ENCODE measurements around the gene AFF2. TPM values are rescaled to one million over a fixed set of nuclear protein-coding genes. Genes with fewer than 3 reads are reported as not detected.

AFF2 gene
- total RNA-seq, 1 donor from 2014 or later: 0.30 TPM

- intact Hi-C loops (cut with micrococcal nuclease): no loop called here
- ATAC-seq (no peak), DNase-seq (no peak)
Measured at GRCh38 chrX:148574237-148574973, 74.0 kb downstream of the AFF2 start.

- DNase-seq (no peak), ATAC-seq (no peak)
- intact Hi-C loops (cut with micrococcal nuclease): no loop called here
Measured at GRCh38 chrX:148576396-148576795, 76.0 kb downstream of the AFF2 start.

GRCh38 chrX:148577741-148578140 lies 77.3 kb downstream of the AFF2 start:
- ATAC-seq (no peak), DNase-seq (no peak)
- intact Hi-C loops (cut with micrococcal nuclease): no loop called here

- DNase-seq (no peak), ATAC-seq (no peak)
- intact Hi-C loops (cut with micrococcal nuclease): no loop called here
Measured at GRCh38 chrX:148580016-148580415, 79.6 kb downstream of the AFF2 start.

GRCh38 chrX:148582353-148582752 lies 81.9 kb downstream of the AFF2 start:
- DNase-seq: no peak
- no peak for ATAC-seq
- intact Hi-C loops (cut with micrococcal nuclease): no loop called here

GRCh38 chrX:148588649-148589310 lies 88.4 kb downstream of the AFF2 start:
- intact Hi-C loops (cut with micrococcal nuclease): no loop called here
- DNase-seq (no peak), ATAC-seq (no peak)

GRCh38 chrX:148592595-148592994 lies 92.2 kb downstream of the AFF2 start:
- intact Hi-C loops (cut with micrococcal nuclease): no loop called here
- DNase-seq: no peak

GRCh38 chrX:148593146-148593545 lies 92.7 kb downstream of the AFF2 start:
- DNase-seq (no peak), ATAC-seq (no peak)
- intact Hi-C loops (cut with micrococcal nuclease): no loop called here

More at GRCh38 chrX:148592595-148592994, 92.2 kb downstream of the AFF2 start:
- no peak for ATAC-seq

GRCh38 chrX:148593987-148594386 lies 93.6 kb downstream of the AFF2 start:
- ATAC-seq: no peak
- DNase-seq: no peak
- intact Hi-C loops (cut with micrococcal nuclease): no loop called here

- intact Hi-C loops (cut with micrococcal nuclease): no loop called here
- DNase-seq: no peak
- no peak for ATAC-seq
Measured at GRCh38 chrX:148599404-148599803, 99.0 kb downstream of the AFF2 start.

GRCh38 chrX:148600131-148600530 lies 99.7 kb downstream of the AFF2 start:
- ATAC-seq: no peak
- no peak for DNase-seq
- intact Hi-C loops (cut with micrococcal nuclease): no loop called here

- no peak for DNase-seq
- intact Hi-C loops (cut with micrococcal nuclease): no loop called here
- no peak for ATAC-seq
Measured at GRCh38 chrX:148600581-148600980, 100.2 kb downstream of the AFF2 start.

GRCh38 chrX:148601034-148601433 lies 100.6 kb downstream of the AFF2 start:
- DNase-seq: no peak
- intact Hi-C loops (cut with micrococcal nuclease): no loop called here
- no peak for ATAC-seq

- intact Hi-C loops (cut with micrococcal nuclease): no loop called here
- ATAC-seq (no peak), DNase-seq (no peak)
Measured at GRCh38 chrX:148609515-148610327, 109.3 kb downstream of the AFF2 start.

GRCh38 chrX:148610328-148610698 lies 109.9 kb downstream of the AFF2 start:
- ATAC-seq (no peak), DNase-seq (no peak)
- intact Hi-C loops (cut with micrococcal nuclease): no loop called here

- no peak for ATAC-seq
- DNase-seq: no peak
- intact Hi-C loops (cut with micrococcal nuclease): no loop called here
Measured at GRCh38 chrX:148611993-148612392, 111.6 kb downstream of the AFF2 start.

- intact Hi-C loops (cut with micrococcal nuclease): no loop called here
- DNase-seq (no peak), ATAC-seq (peak; percentile 43)
Measured at GRCh38 chrX:148612431-148612830, 112.0 kb downstream of the AFF2 start.

- intact Hi-C loops (cut with micrococcal nuclease): no loop called here
- no peak for ATAC-seq
- DNase-seq: no peak
Measured at GRCh38 chrX:148613636-148614035, 113.2 kb downstream of the AFF2 start.

GRCh38 chrX:148615491-148615890 lies 115.1 kb downstream of the AFF2 start:
- ATAC-seq (no peak), DNase-seq (no peak)
- intact Hi-C loops (cut with micrococcal nuclease): no loop called here

Measured in left ventricle myocardium superior (tissue), 1 donor.